ENCODE measurements around the gene ZNF8. TPM values are rescaled to one million over a fixed set of nuclear protein-coding genes. Genes with fewer than 3 reads are reported as not detected.
"Not testable (repeated sequence)": the region's sequence is repeated elsewhere in the genome, so short reads cannot be mapped to it uniquely, and the experiment has no call there.

ZNF8 gene
- total RNA-seq: 4.2 and 10.9 TPM in 2 replicates

DNA sequence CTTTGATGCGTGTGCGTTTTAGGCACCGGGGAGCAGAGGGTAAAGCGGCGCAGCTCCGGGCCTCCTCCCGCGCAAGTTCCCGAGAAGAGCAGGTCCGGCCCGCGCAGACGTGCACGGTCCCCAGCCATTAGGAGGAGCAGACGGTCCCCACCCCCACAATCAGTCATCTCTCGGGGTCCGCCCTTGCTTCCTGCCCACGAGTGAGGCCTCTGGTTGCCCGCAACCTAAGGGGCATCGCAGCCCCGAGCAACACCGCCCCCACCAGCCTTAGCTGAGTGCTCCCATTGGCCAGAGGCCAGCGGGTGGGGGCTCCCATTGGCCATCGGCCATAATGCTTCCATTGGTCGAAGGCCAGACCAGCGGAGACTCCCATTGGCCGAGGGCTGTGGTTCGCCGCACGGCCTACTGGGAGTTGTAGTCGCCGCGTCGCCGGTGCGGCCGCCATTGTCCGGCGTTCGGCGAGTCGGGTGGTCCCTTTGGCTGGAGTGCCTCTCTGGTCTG, at the start of gene ZNF8:
ZNF8 (plus strand) TSS at position 415 of the 501 bp plus-strand sequence. CDS start 127 bp downstream, outside the sequence.
- DNase-seq (ENCODE audit: low read depth): peak; percentile 95

DNA sequence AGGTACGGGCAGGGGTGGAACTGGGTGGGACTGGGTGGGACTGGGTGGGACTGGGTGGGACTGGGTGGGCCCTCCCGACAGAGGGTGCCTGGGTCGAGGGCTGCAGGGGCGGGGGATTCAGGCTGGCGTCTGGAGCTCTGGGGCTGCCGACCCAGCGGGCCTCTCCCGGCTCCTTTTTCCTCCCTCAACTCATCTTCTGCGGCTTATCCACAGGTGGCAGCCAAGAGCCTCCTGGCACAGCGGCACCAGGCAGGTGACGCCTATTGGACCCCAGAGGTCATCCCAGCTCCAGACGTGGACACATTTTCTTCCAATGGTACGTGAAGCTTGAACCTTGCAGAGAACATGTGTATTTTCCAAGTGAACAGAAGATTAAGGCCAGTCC, 49.5 kb upstream of the ZNF8 start:
- DNase-seq (ENCODE audit: low read depth): peak; percentile 11

GRCh38 chr19:58237324-58237723, 41.4 kb upstream of the ZNF8 start:
- DNase-seq (ENCODE audit: low read depth): no peak

GRCh38 chr19:58243351-58243750, 35.4 kb upstream of the ZNF8 start:
- no peak for DNase-seq (ENCODE audit: low read depth)

DNA sequence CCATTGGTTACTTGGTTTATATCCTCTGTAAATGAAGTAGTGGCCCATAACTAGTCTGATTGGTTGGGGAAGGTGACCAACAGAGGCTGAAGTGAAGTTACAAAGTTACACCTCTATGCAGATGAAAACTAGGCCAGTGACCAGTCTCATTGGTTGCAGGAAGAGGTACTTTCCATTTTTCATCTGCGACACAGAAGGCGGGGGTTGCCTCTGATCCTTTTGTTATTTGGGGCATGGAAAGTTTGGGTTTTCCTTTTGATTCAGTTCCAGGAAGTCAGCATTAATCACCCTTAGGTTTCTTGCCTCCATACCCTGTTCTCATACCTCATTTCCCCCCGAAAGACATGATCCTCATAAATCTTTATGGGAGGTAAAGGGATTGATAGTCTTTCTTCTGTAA, 29.9 kb upstream of the ZNF8 start:
- DNase-seq (ENCODE audit: low read depth): no peak

- DNase-seq (ENCODE audit: low read depth): peak; percentile 17
Measured at GRCh38 chr19:58252102-58252685, 26.6 kb upstream of the ZNF8 start.

DNA sequence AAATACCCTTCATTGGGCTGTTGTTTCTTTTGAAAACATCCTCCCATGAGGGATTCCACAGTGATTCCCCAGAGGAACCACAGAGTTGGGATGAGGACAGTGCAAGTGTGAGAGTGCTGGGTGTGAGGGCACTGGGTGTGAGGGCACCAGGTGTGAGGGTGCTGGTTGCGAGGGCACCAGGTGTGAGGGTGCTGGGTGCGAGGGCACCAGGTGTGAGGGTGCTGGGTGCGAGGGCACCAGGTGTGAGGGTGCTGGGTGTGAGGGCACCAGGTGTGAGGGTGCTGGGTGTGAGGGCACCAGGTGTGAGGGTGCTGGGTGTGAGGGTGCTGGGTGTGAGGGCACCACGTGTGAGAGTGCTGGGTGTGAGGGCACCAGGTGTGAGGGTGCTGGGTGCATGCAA, 20.5 kb upstream of the ZNF8 start:
- not testable (repeated sequence) for DNase-seq (ENCODE audit: low read depth)

GRCh38 chr19:58261600-58261967, 17.2 kb upstream of the ZNF8 start:
- DNase-seq (ENCODE audit: low read depth): no peak

GRCh38 chr19:58261968-58262921, 16.5 kb upstream of the ZNF8 start:
- no peak for DNase-seq (ENCODE audit: low read depth)

GRCh38 chr19:58262922-58263296, 15.8 kb upstream of the ZNF8 start:
- DNase-seq (ENCODE audit: low read depth): no peak

GRCh38 chr19:58265100-58265499, 13.7 kb upstream of the ZNF8 start:
- no peak for DNase-seq (ENCODE audit: low read depth)

DNA sequence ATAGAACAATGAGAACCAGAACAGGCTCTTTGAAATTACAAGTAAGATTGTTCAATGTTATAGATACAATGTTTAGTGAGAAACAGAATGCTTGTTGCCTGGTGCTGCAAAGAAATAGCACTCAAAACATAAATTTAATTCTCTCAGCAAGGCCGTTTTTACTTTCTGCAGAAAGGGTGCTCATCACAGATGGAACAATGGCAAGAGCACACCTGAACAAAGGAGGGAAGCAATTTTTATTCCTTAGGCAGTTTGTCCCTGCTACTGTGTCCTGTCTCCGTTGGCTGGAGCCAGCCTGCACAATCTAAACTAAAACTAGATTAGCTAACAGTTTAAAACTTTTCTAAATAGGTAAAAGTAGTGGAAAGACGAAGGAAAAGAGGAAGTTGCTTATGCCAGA, 10.4 kb upstream of the ZNF8 start:
- DNase-seq (ENCODE audit: low read depth): no peak

GRCh38 chr19:58274771-58275201, 4.0 kb upstream of the ZNF8 start:
- DNase-seq (ENCODE audit: low read depth): no peak

DNA sequence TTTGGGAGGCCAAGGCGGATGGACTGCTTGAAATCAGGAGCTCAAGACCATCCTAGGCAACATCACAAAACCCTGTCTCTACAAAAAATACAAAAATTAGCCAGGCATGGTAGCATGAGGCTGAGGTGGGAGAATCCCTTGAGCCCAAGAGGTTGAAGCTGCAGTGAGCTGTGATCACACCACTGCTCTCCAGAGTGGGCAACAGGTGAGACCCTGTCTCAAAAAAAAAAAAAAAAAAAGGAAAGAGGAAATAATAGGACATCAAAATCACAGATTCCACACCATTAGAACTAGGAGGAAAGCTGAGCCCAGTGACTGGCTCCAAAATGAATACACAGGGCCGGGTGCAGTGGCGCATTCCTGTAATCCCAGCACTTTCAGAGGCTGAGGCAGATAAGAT, 3.2 kb upstream of the ZNF8 start:
- DNase-seq (ENCODE audit: low read depth): no peak

DNA sequence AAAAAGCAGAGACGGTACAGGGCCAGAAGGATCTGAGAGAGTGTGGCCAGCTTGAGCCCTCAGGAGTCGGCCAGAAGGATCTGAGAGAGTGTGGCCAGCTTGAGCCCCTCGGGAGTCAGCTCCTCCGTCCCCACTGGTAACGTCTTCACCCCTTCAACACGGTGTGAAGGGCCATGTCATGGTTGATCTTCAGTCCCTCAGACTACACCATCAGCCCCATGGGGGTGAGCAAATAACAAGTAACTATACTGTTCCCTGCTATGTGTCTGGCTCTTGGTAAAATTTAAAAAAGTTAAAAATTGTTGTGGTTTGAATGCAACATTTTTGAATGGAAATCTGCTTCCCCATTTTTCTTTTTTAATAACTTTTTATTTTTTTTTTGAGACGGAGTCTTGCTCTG, 1.6 kb upstream of the ZNF8 start:
- no peak for DNase-seq (ENCODE audit: low read depth)

DNA sequence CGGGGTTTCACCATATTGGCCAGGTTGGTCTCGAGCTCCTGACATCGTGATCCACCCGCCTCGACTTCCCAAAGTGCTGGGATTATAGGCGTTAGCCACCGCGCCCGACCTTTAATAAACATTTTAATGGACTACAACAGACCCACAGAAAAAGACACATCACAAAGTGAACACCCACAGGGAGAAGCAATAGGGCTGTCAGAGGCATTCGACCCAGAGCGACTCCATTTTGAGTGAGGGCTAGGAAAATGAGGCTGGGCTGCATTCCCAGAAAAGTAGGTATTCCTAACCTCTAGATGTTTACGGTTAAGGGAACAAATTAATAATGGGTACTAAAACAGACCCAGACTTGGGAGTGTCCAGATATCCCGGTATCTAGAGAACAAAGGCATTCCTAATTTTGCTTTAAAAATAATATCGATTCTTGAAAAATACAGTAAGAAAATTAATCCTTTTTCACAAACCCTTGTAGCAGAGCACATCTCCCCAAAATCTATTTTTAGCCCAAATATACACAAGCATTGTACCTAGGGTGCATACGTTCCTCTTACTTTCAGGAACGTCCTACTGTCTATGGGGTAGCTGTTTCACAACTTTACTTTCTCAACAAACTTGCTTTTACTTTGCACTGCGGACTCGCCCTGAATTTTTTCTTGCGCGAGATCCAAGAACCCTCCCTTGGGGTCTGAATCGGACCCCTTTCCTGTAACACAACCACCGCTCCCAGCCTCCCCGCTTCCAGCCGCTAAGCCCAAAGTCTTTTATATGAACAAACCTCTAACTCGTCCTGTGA, 811 bp upstream of the ZNF8 start:
- no peak for DNase-seq (ENCODE audit: low read depth)

GRCh38 chr19:58279042-58279924, 528 bp downstream of the ZNF8 start:
- DNase-seq (ENCODE audit: low read depth): peak; percentile 19

- DNase-seq (ENCODE audit: low read depth): peak; percentile 58
Measured at GRCh38 chr19:58279925-58280316, 1.2 kb downstream of the ZNF8 start.

DNA sequence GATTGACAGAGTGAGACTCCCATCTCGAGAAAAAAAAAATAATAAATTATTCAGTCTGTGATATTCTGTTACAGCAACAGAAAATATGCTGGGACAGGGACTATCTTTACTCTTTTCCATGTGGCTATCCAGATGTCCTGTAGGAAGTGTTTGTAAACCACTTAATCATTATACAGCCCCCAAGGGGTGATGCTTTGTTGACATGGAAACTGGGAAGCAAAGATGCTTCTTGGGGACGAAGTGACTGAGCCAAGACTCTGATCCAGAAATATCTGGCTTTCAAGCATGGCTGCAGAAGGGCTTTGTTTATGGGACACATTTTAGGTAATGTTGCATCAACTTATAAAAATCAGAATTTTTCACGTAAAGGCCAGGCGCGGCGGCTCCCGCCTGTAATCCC, 5.4 kb downstream of the ZNF8 start:
- DNase-seq (ENCODE audit: low read depth): no peak

DNA sequence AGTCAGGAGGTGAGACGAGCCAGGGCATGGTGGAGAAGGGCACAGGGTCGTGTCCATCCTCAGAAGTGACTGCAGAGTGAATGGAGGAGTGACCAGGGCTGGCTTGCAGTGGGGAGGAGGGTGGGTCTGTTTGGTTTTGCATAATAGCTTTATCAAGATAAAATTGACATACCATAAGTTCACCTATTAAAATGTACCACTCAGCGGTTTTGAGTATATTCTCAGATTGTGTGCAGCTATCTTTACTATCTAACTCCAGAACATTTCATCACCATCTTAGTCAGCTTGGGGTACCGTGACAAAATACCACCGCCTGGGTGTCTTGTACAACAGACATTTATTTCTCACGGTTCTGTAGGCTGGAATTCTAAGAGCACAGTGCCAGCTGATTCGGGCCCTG, 13.2 kb downstream of the ZNF8 start:
- DNase-seq (ENCODE audit: low read depth): no peak

GRCh38 chr19:58294743-58295374, 16.1 kb downstream of the ZNF8 start:
- no peak for DNase-seq (ENCODE audit: low read depth)

All from renal cortical epithelial cell (primary cell).